Calu3 (cell line): ENCODE results near the gene CALHM4. TPM values are rescaled to one million over a fixed set of nuclear protein-coding genes. Genes with fewer than 3 reads are reported as not detected.

Experiments used
- Bru-seq: library from RNA; stranded (reverse); fragments of 400-500 nt; gene quantifications from one replicate; lab custom pipeline; 2021; lab: Mats Ljungman, UMichigan
- BruChase-seq, 2 experiments: library from RNA; stranded (reverse); fragments of 400-500 nt; gene quantifications; one replicate each; lab custom pipeline; 2021; lab: Mats Ljungman, UMichigan
- BruUV-seq: library from RNA; stranded (reverse); fragments of 400-500 nt; replicated peaks from 2 replicates; lab custom pipeline; 2021; lab: Mats Ljungman, UMichigan
- CTCF ChIA-PET: fragments of 300-600 bp; sonication (Branson Sonifier 250); formaldehyde crosslinking; loops from one replicate; lab custom pipeline; 2022; ENCODE audit warnings: antibody characterized with exemption; lab: Charles Lee
- DNase-seq: peaks from one replicate; pipeline ENCODE4 v3.0.0; 2022
- H3K27ac Mint-ChIP-seq: one replicate; pipeline ENCODE4 v1.8.0; 2022; ENCODE audit warnings: mixed read lengths; ENCODE audit not compliant: unreplicated experiment
- H3K27me3 Mint-ChIP-seq: one replicate; pipeline ENCODE4 v1.8.0; 2022; ENCODE audit warnings: mixed read lengths; ENCODE audit not compliant: unreplicated experiment
- H3K36me3 Mint-ChIP-seq: one replicate; pipeline ENCODE4 v1.8.0; 2022; ENCODE audit warnings: mild to moderate bottlenecking, moderate library complexity, mixed read lengths; ENCODE audit not compliant: insufficient read depth, unreplicated experiment
- H3K4me1 Mint-ChIP-seq: one replicate; pipeline ENCODE4 v1.8.0; 2022; ENCODE audit warnings: mild to moderate bottlenecking, low read depth, mixed read lengths; ENCODE audit not compliant: unreplicated experiment
- H3K4me3 Mint-ChIP-seq: one replicate; pipeline ENCODE4 v1.8.0; 2022; ENCODE audit warnings: mild to moderate bottlenecking, low read depth, moderate library complexity, mixed read lengths; ENCODE audit not compliant: unreplicated experiment
- H3K9me3 Mint-ChIP-seq: one replicate; pipeline ENCODE4 v1.8.0; 2022; ENCODE audit warnings: low read depth, mixed read lengths; ENCODE audit not compliant: unreplicated experiment
- CTCF ChIP-seq: fragments of 200-600 bp; IDR thresholded peaks from one replicate; pipeline ENCODE4 v1.8.0; 2022; ENCODE audit warnings: antibody characterized with exemption; ENCODE audit not compliant: unreplicated experiment
- intact Hi-C: fragments of 100-400 bp; cut with micrococcal nuclease; formaldehyde crosslinking; loops from one replicate; pipeline ENCODE4 v1.10.0; 2022; ENCODE audit not compliant: unreplicated experiment
- long read RNA-seq: library from polyadenylated mRNA; stranded (forward); transcript quantifications from one replicate; pipeline ENCODE4 v2.0.0, GENCODE V29; 2022
- total RNA-seq: library from RNA; stranded (reverse); gene quantifications from 2 replicates; pipeline ENCODE4 v1.2.3, GENCODE V29; 2022

Gene CALHM4
- total RNA-seq (not detected in 2 replicates), Bru-seq, nascent RNA (percentile 3 among the genes with signal in this experiment), BruChase-seq, experiment 1, labeled RNA remaining after a 6-hour chase (percentile 7 among the genes with signal in this experiment), BruChase-seq, experiment 2, labeled RNA remaining after a 2-hour chase (percentile 7 among the genes with signal in this experiment)
- long read RNA-seq, result 0 reads

DNA sequence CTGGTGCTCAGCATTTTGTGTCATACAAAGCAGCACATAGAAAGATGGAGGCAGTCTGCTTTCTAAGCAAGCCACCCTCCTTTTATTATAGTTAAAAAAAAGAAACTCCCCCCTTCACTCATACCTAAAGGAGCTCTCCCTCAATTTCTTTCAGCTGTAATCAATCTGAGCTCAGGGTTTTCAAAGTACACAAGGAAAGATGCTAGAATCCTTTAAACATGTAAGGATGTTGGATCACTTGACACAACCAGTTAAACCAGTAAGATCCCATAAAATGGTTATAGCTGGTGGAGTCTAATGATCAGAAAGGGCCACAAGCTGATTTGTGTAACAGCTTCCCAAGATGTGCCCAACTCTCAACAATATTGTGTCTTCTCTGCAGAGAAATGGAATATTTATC lies at the start of gene CALHM4:
CALHM4 (plus strand) TSS at position 301 of the 400 bp plus-strand sequence; CDS start at position 344, 43 bp downstream.
- no peaks in the 10 kb centered on the region for H3K27me3 Mint-ChIP-seq

GRCh38 chr6:116507324-116507723 lies 46.2 kb upstream of the CALHM4 start:
- H3K27ac Mint-ChIP-seq, result no peak overlapping the region
- no peak for DNase-seq
- CTCF ChIA-PET, result no interaction called here
- peaks cover 4% of the 10 kb centered on the region for H3K9me3 Mint-ChIP-seq
- peaks cover 24% of the 10 kb centered on the region for H3K27me3 Mint-ChIP-seq
- TF ChIP-seq CTCF, result no peak
- H3K4me1 Mint-ChIP-seq, result peaks cover 8% of the 10 kb centered on the region
- no TSS peak for BruUV-seq
- H3K36me3 Mint-ChIP-seq, result peaks cover 3% of the 10 kb centered on the region
- intact Hi-C loops, result no loop called here
- H3K4me3 Mint-ChIP-seq, result no peak overlapping the region

More for the DNA sequence above, at the start of gene CALHM4:
- Mint-ChIP-seq H3K27ac (no peak within 1 kb of the TSS), H3K4me3 (no peak within 1 kb of the TSS), H3K4me1 (peaks cover 12% of the 10 kb centered on the region), H3K36me3 (no peaks in the 10 kb centered on the region), H3K9me3 (no peaks in the 10 kb centered on the region)
- no peak for TF ChIP-seq CTCF
- no peak for DNase-seq
- no TSS peak for BruUV-seq
- intact Hi-C loops, result no loop called here
- CTCF ChIA-PET, result interaction anchor here (1.1 kb wide), 1 partner anchor 10 kb away, joined by 3 read pairs; no protein-coding TSS in a partner anchor

DNA sequence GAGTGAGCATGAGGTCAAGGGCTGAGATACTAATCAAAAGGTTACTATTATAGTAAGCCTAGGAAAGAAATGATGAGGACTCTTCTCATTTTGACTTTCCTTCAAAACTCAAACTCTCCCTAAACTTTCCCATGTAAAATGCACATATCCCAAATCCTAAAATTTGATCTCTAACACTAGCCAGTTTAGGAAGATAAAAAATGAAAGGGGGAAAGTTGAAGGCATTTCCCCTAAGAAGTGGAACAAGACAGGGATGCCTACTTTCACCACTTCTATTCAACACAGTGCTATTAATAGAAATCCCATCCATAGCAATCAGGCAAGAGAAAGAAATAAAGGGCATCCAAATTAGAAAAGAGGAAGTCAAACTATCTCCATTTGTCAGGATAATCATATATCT lies 45.0 kb upstream of the CALHM4 start:
- Mint-ChIP-seq H3K4me3 (no peak overlapping the region), H3K9me3 (peaks cover 2% of the 10 kb centered on the region), H3K36me3 (peaks cover 3% of the 10 kb centered on the region), H3K27ac (no peak overlapping the region), H3K4me1 (peaks cover 8% of the 10 kb centered on the region), H3K27me3 (peaks cover 24% of the 10 kb centered on the region)
- BruUV-seq, result no TSS peak
- CTCF ChIA-PET, result no interaction called here
- DNase-seq, result no peak
- intact Hi-C loops, result no loop called here
- no peak for TF ChIP-seq CTCF

DNA sequence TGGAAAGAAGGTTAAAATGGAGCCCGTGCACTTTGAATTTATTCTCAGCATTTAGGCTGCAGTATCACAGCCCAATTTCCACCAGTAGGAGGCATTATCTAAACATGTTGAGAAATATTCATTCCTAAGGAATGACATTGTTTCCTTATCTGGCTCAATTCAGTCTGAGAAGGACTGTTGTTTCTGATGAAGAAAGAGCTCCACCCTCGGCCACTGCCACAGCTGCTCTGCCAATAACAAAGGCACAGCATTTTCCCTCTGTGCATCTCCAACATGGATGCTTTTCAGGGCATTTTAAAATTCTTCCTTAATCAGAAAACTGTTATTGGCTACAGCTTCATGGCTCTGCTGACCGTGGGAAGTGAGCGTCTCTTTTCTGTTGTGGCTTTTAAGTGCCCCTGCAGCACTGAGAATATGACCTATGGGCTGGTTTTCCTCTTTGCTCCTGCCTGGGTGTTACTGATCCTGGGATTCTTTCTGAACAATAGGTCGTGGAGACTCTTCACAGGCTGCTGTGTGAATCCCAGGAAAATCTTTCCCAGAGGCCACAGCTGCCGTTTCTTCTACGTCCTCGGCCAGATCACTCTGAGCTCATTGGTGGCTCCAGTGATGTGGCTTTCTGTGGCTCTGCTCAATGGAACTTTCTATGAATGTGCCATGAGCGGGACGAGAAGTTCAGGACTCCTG lies 42.0 kb upstream of the CALHM4 start, which contains the start of gene CALHM5:
CALHM5 (plus strand) TSS at position 216 of the 687 bp plus-strand sequence; CDS start at position 274, 58 bp downstream.
- Mint-ChIP-seq H3K9me3 (peaks cover 2% of the 10 kb centered on the region), H3K4me1 (peaks cover 8% of the 10 kb centered on the region), H3K36me3 (no peaks in the 10 kb centered on the region), H3K27ac (no peak within 1 kb of the TSS), H3K4me3 (no peak within 1 kb of the TSS), H3K27me3 (peaks cover 17% of the 10 kb centered on the region)
- TF ChIP-seq CTCF, result no peak
- BruUV-seq, result no TSS peak
- CTCF ChIA-PET, result interaction anchor here (0.6 to 2.1 kb wide), 15 partner anchors 9 to 294 kb away, joined by 3 to 12 read pairs (median 5); partner anchors contain the start of genes RWDD1 and TSPYL1
- peak; percentile 67 for DNase-seq
- intact Hi-C loops, result loop anchor here (2.0 to 5.0 kb wide), 2 partner anchors 65 to 224 kb away; no protein-coding TSS in a partner anchor
